HepG2 (cell line): ENCODE results near the gene EPX. TPM values are rescaled to one million over a fixed set of nuclear protein-coding genes. Genes with fewer than 3 reads are reported as not detected.
A peak's percentile ranks its signal among the peaks of the same experiment; 100 is the strongest.

Source experiments
- ATAC-seq: fragments of 200-7000 bp; cut with Tn5 transposase; 3 replicates; pipeline ENCODE4 v1.9.1; 2020; ENCODE audit warnings: mild to moderate bottlenecking, moderate library complexity
- BruUV-seq: library from RNA; stranded (reverse); fragments of 400-500 nt; replicated peaks from 2 replicates; lab custom pipeline; 2021; lab: Mats Ljungman, UMichigan
- CTCF ChIA-PET: fragments of 300-600 bp; formaldehyde crosslinking; extraction: SDS; loops from one replicate; lab custom pipeline; 2021; ENCODE audit warnings: low total read pairs, inconsistent platforms, low intra/inter-chr PET ratio; lab: Yijun Ruan, JAX
- POLR2A ChIA-PET: fragments of 350-600 bp; sonication (Branson Sonifier 250); formaldehyde crosslinking; loops from one replicate; lab custom pipeline; 2020; ENCODE audit warnings: antibody characterized with exemption, inconsistent platforms; lab: Yijun Ruan, JAX
- DNase-seq: peaks from one replicate; pipeline ENCODE4 v3.0.0-alpha.2; 2015; ENCODE audit warnings: low spot score
- FAIRE-seq: peaks from 3 replicates; lab custom pipeline; 2011; peaks lifted over from hg19 to GRCh38; lab: Jason Lieb, UNC
- H2AFZ ChIP-seq: one replicate; pipeline ENCODE4 v1.6.1; 2011; ENCODE audit warnings: low read length, inconsistent platforms
- H3K27ac ChIP-seq: fragments of 300-600 bp; 3 replicates; pipeline ENCODE4 v1.8.0; 2011; ENCODE audit warnings: mixed run types, mild to moderate bottlenecking, mixed read lengths, low read length, inconsistent platforms; ENCODE audit not compliant: insufficient read depth; ENCODE audit errors: extremely low read length
- H3K27me3 ChIP-seq, 2 experiments: fragments of 200-600 bp in 1 of 2; 2 replicates in 1 of 2; 3 replicates in 1 of 2; pipeline versions ENCODE4 v1.6.0 to v1.8.0; 2011; ENCODE audit warnings: low read length in 2 of 2, mild to moderate bottlenecking in 2 of 2, moderate library complexity in 2 of 2, inconsistent platforms in 1 of 2; ENCODE audit not compliant: insufficient read depth in 2 of 2, control insufficient read depth in 1 of 2
- H3K36me3 ChIP-seq, 2 experiments: fragments of 200-600 bp in 1 of 2; replicated peaks in 1 of 2; 2 replicates in 1 of 2; 3 replicates in 1 of 2; pipeline versions ENCODE4 v1.5.1 to v1.8.0; 2011; ENCODE audit warnings: low read length in 2 of 2, inconsistent platforms in 1 of 2; ENCODE audit not compliant: insufficient read depth in 2 of 2, control insufficient read depth in 1 of 2
- H3K4me1 ChIP-seq: 2 replicates; pipeline ENCODE4 v1.5.1; 2012; ENCODE audit warnings: low read length, inconsistent platforms; ENCODE audit not compliant: insufficient read depth
- H3K4me2 ChIP-seq: 2 replicates; pipeline ENCODE4 v1.6.0; 2011; ENCODE audit warnings: low read depth, low read length, inconsistent platforms
- H3K4me3 ChIP-seq, 3 experiments: fragments of 200-600 bp in 1 of 3; sonication (generic), shearing (Covaris generic) in 1 of 3; replicated peaks in 1 of 3; 2 replicates each; pipeline ENCODE4 v1.5.1; 2011 to 2016; ENCODE audit warnings: low read length in 3 of 3, inconsistent platforms in 2 of 3, low read depth in 2 of 3, mild to moderate bottlenecking in 2 of 3, control low read depth in 1 of 3, mixed read lengths in 1 of 3; ENCODE audit not compliant: insufficient read depth in 1 of 3
- H3K79me2 ChIP-seq: one replicate; pipeline ENCODE4 v1.6.1; 2011; ENCODE audit warnings: low read length, inconsistent platforms; ENCODE audit not compliant: insufficient read depth
- H3K9ac ChIP-seq: 2 replicates; pipeline ENCODE4 v1.6.0; 2011; ENCODE audit warnings: mild to moderate bottlenecking, low read depth, low read length, inconsistent platforms; ENCODE audit not compliant: insufficient read depth
- H3K9me3 ChIP-seq: 2 replicates; pipeline ENCODE4 v1.5.1; 2012; ENCODE audit warnings: mild to moderate bottlenecking, low read length
- H4K20me1 ChIP-seq: 2 replicates; pipeline ENCODE4 v1.6.0; 2011; ENCODE audit warnings: inconsistent platforms, mild to moderate bottlenecking, low read length, moderate library complexity; ENCODE audit not compliant: insufficient read depth
- MYC ChIP-seq: sonication (generic); formaldehyde crosslinking; IDR thresholded peaks from 2 replicates; pipeline ENCODE4 v1.9.0; 2021; ENCODE audit warnings: missing genetic modification reagents, borderline replicate concordance
- NCOR1 ChIP-seq: fragments of 200-600 bp; sonication (generic); IDR thresholded peaks from 2 replicates; pipeline ENCODE4 v1.7.0; 2017; ENCODE audit warnings: antibody characterized with exemption, low read length, borderline replicate concordance
- RNF2 ChIP-seq: fragments of 450-650 bp; conservative IDR thresholded peaks from 2 replicates; pipeline ENCODE4 v1.6.1; 2016; ENCODE audit warnings: low read depth
- SMAD9 ChIP-seq: sonication (generic); formaldehyde crosslinking; IDR thresholded peaks from 2 replicates; pipeline ENCODE4 v1.5.1; 2020; ENCODE audit warnings: mild to moderate bottlenecking, missing genetic modification reagents
- SOX13 ChIP-seq, 3 experiments: fragments of 450-650 bp in 1 of 3; sonication (generic) in 1 of 3; formaldehyde crosslinking in 1 of 3; IDR thresholded peaks in 2 of 3; conservative IDR thresholded peaks in 1 of 3; 2 replicates each; pipeline versions ENCODE4 v1.5.0 to v1.6.1; 2016 to 2020; ENCODE audit warnings: antibody characterized with exemption in 1 of 3, mild to moderate bottlenecking in 1 of 3, missing compliant biosample characterization in 1 of 3, missing genetic modification reagents in 1 of 3, moderate library complexity in 1 of 3
- SOX5 ChIP-seq: IDR thresholded peaks from 2 replicates; pipeline ENCODE4 v1.6.1; 2016; ENCODE audit warnings: borderline replicate concordance
- ZNF343 ChIP-seq: sonication (generic); formaldehyde crosslinking; IDR thresholded peaks from 2 replicates; pipeline ENCODE4 v1.4.0; 2020; ENCODE audit warnings: mild to moderate bottlenecking, missing genetic modification reagents
- WGBS: methylation state at CpG from one replicate; pipeline ENCODE4 v1.1.6; 2017; ENCODE audit warnings: low lambda C conversion rate; 5-methylcytosine and 5-hydroxymethylcytosine counted together
- in situ Hi-C: cut with HindIII; loops from 2 replicates; pipeline ENCODE4 v1.10.0; 2017; ENCODE audit warnings: low pct_unique_long_range_greater_than_20kb; ENCODE audit not compliant: extremely low pct_ligation_motif_present
- intact Hi-C: fragments of 100-400 bp; cut with micrococcal nuclease; formaldehyde crosslinking; loops from one replicate; pipeline ENCODE4 v1.10.0; 2022; ENCODE audit not compliant: unreplicated experiment
- polyA plus RNA-seq, 8 experiments: library from polyadenylated mRNA; depleted of rRNA in 3 of 8; stranded (reverse) in 7 of 8; unstranded in 1 of 8; fragments of >200 nt; fragmentation: Illumina TruSeq in 4 of 8; extraction: Trizol in 4 of 8; gene quantifications; 2 replicates each; pipeline versions ENCODE4 v1.2.1 to v1.2.3, GENCODE V29; 2011 to 2016; ENCODE audit warnings: low read depth in 4 of 8, missing spikeins in 1 of 8, mixed read lengths in 1 of 8; ENCODE audit not compliant: insufficient read depth in 1 of 8
- total RNA-seq, 5 experiments: library from RNA; depleted of rRNA; stranded (reverse); fragments of >200 nt; fragmentation: Illumina TruSeq; extraction: Trizol; gene quantifications; 2 replicates each; pipeline ENCODE4 v1.2.3, GENCODE V29; 2016; ENCODE audit warnings: low read depth in 1 of 5
- TF ChIP-seq, protein P1 (sequence below): sonication (generic); formaldehyde crosslinking; IDR thresholded peaks from 2 replicates; pipeline ENCODE4 v1.8.1; 2023; ENCODE audit warnings: mild to moderate bottlenecking, moderate library complexity, missing genetic modification reagents
- TF ChIP-seq, protein P2 (sequence below): fragments of 450-650 bp; IDR thresholded peaks from 2 replicates; pipeline ENCODE4 v1.6.1; 2017
- TF ChIP-seq, protein P3 (sequence below), 2 experiments: sonication (generic) in 1 of 2; formaldehyde crosslinking in 1 of 2; IDR thresholded peaks; 2 replicates each; pipeline versions ENCODE4 v1.4.0 to v1.6.1; 2018 to 2020; ENCODE audit warnings: missing genetic modification reagents in 2 of 2, borderline replicate concordance in 1 of 2, low read depth in 1 of 2, mild to moderate bottlenecking in 1 of 2, missing biosample characterization in 1 of 2
- TF ChIP-seq, protein P4 (sequence below): sonication (generic); formaldehyde crosslinking; IDR thresholded peaks from 2 replicates; pipeline ENCODE4 v1.4.0; 2020; ENCODE audit warnings: mild to moderate bottlenecking, missing genetic modification reagents

Gene EPX
- total and polyA plus RNA-seq, 2 of the 13 experiments (the other 11 are each of a cell fraction or from before 2014, with no cell fraction given) = not detected

DNA sequence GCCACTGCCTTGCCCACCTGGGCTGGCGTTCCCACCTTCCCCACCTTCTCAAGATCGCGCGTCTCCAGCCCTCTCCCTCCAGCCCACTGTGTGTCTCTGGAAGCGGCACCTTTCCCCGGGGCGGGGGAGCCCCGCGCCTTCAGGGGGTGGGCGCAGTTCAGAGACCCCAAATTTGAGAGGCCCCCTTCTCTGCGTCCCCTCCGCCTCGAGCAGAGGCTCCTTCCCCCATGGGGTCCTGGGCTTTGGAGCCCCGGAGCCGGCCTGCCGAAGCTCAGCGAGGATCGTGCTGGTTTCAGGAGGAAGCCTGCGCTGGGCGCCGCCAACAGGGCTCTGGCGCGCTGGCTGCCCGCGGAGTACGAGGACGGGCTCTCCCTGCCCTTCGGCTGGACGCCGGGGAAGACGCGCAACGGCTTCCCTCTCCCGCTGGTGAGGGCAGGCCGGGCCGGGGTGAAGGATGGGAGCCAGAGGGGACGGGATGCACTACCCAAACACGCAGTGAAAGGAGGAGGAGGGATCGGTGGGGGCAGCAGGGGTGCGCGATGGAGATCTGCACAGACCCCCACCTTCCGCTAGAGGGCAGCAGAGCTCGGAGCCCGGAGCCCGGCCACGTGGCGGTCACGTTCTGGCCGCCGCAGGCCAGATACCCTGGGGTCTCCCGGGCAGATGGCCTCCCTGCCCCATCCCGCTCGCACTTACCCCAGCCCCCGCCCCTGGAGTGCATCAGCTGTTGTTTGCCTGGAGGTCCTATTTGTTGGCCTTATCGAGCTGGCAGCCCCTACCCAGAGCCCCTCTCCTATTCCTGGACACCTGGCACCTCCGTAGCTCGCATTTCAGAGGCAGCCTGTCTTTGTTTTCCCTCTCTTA lies 57.0 kb downstream of the EPX start (continued):
- TF ChIP-seq MYC (CRISPR knock-in tag) = peak; percentile 99
- no peak; the same call in 1 of the 2 replicates for TF ChIP-seq ZNF343 (CRISPR knock-in tag)
- TF ChIP-seq, protein P1, sequence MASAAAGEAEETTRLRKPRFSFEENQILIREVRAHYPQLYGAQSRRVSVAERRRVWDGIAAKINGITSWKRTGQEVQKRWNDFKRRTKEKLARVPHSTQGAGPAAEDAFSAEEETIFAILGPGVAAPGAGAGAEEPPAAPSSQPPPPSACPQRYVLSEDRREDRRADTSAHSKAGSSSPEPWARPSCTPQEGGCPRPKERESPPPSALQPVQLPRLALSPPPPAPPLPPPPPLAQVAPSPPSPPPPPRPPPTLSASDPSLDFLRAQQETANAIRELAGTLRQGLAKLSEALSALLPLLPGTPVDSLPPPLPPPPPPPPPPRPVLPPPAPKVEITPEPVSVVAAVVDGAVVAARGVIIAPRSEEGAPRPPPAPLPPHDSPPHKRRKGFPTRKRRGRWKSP = 0 out of 2 replicates have a peak, but pooled peaks have one; percentile 75
- TF ChIP-seq, protein P2, sequence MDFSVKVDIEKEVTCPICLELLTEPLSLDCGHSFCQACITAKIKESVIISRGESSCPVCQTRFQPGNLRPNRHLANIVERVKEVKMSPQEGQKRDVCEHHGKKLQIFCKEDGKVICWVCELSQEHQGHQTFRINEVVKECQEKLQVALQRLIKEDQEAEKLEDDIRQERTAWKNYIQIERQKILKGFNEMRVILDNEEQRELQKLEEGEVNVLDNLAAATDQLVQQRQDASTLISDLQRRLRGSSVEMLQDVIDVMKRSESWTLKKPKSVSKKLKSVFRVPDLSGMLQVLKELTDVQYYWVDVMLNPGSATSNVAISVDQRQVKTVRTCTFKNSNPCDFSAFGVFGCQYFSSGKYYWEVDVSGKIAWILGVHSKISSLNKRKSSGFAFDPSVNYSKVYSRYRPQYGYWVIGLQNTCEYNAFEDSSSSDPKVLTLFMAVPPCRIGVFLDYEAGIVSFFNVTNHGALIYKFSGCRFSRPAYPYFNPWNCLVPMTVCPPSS = no peak
- TF ChIP-seq SOX5 = peak; percentile 43; the same call in 1 of the 2 replicates

DNA sequence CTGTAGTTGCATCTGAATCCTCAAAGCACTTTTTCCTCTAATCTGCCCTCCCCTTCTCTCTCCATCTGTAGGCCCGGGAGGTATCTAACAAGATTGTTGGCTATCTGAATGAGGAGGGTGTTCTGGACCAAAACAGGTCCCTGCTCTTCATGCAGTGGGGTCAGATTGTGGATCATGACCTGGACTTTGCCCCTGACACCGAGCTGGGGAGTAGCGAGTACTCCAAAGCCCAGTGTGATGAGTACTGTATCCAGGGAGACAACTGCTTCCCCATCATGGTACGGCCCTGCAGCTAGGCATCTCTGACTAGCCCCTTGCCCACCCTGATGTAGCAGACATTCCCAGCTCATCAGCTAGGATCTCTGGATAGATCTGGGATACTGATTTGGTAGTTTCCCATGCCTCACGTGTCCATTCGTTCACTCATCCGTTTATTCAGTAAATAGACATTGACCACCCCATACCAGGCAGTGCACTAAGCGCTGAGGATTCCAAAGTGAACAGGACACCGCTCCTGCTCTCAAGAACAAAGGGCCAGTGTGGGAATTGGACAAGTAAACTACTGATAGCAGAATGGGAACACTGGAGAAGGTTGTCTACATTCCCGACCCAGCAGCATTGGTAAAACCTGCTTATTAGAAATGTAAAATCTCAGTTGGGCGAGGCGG lies 58.0 kb downstream of the EPX start:
- FAIRE-seq (peak; percentile 64), ATAC-seq (peak; percentile 80), DNase-seq (peak; percentile 93)
- H3K4me3 ChIP-seq = peak overlapping the region in 1 of 3 experiments; percentile 11; a peak in 1 of 6 replicates
- H3K4me2 ChIP-seq = peak overlapping the region; percentile 48
- no TSS peak for BruUV-seq
- intact Hi-C loops (no loop called here), in situ Hi-C loops (no loop called here)
- ChIA-PET POLR2A (interaction anchor here (1.7 kb wide), 1 partner anchor 31 kb away, joined by 7 read pairs; the partner anchor contains the start of gene MKS1), CTCF (interaction anchor here (1.1 kb wide), 1 partner anchor 31 kb away, joined by 3 read pairs; no protein-coding TSS in a partner anchor)
- no peaks in the 10 kb centered on the region for H3K79me2 ChIP-seq
- H3K27ac ChIP-seq = no peak overlapping the region
- peaks cover 11 to 71% of the 10 kb centered on the region in 2 experiments for H3K27me3 ChIP-seq
- no peak overlapping the region for H3K9ac ChIP-seq
- H4K20me1 ChIP-seq = no peaks in the 10 kb centered on the region
- no peaks in the 10 kb centered on the region for H3K9me3 ChIP-seq
- H2AFZ ChIP-seq = no peak overlapping the region
- peaks cover 46% of the 10 kb centered on the region for H3K4me1 ChIP-seq
- WGBS = 3% methylated on average over 12 of the region's 12 CpGs
- H3K36me3 ChIP-seq = no peaks in the 10 kb centered on the region
- TF ChIP-seq SMAD9 (CRISPR knock-in tag) (no peak), NCOR1 (peak; percentile 75; the same call in 1 of the 2 replicates), RNF2 (0 out of 2 replicates have a peak, but pooled peaks have one; percentile 57), SOX13 (IDR thresholded peaks at IDR 0.05) (no peak), SOX13 (CRISPR knock-in tag; conservative IDR thresholded peaks at IDR 0.05 in 1 of 2, IDR thresholded peaks at IDR 0.05 in 1 of 2) (peak in 1 of 2 experiments; percentile 69; a peak in 2 of 4 replicates)
- TF ChIP-seq, protein P3, sequence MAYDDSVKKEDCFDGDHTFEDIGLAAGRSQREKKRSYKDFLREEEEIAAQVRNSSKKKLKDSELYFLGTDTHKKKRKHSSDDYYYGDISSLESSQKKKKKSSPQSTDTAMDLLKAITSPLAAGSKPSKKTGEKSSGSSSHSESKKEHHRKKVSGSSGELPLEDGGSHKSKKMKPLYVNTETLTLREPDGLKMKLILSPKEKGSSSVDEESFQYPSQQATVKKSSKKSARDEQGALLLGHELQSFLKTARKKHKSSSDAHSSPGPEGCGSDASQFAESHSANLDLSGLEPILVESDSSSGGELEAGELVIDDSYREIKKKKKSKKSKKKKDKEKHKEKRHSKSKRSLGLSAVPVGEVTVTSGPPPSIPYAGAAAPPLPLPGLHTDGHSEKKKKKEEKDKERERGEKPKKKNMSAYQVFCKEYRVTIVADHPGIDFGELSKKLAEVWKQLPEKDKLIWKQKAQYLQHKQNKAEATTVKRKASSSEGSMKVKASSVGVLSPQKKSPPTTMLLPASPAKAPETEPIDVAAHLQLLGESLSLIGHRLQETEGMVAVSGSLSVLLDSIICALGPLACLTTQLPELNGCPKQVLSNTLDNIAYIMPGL (CRISPR knock-in tag; IDR thresholded peaks at IDR 0.05; ENCODE audit: borderline replicate concordance in 1 of 2, low read depth in 1 of 2) = 0 out of 4 replicates have a peak, but pooled peaks of 1 of the 2 experiments have one; percentile 13
- TF ChIP-seq, protein P4, sequence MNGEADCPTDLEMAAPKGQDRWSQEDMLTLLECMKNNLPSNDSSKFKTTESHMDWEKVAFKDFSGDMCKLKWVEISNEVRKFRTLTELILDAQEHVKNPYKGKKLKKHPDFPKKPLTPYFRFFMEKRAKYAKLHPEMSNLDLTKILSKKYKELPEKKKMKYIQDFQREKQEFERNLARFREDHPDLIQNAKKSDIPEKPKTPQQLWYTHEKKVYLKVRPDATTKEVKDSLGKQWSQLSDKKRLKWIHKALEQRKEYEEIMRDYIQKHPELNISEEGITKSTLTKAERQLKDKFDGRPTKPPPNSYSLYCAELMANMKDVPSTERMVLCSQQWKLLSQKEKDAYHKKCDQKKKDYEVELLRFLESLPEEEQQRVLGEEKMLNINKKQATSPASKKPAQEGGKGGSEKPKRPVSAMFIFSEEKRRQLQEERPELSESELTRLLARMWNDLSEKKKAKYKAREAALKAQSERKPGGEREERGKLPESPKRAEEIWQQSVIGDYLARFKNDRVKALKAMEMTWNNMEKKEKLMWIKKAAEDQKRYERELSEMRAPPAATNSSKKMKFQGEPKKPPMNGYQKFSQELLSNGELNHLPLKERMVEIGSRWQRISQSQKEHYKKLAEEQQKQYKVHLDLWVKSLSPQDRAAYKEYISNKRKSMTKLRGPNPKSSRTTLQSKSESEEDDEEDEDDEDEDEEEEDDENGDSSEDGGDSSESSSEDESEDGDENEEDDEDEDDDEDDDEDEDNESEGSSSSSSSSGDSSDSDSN (CRISPR knock-in tag) = peak; percentile 41; the same call in 1 of the 2 replicates
